GM13976 (cell line): ENCODE measurements around the gene ATP8A1.

ENCODE experiments used
- DNase-seq: peaks from one replicate; pipeline ENCODE4 v3.0.0; 2012; ENCODE audit warnings: low spot score
- in situ Hi-C: fragments of 300-500 bp; cut with MboI; formaldehyde crosslinking; loops from one replicate; pipeline ENCODE4 v1.12.0; 2022; ENCODE audit warnings: low sequenced_read_pairs, mixed read lengths, inconsistent platforms; ENCODE audit not compliant: unreplicated experiment
- TF ChIP-seq, protein P1 (sequence below): IDR thresholded peaks from 2 replicates; pipeline ENCODE4 v1.5.1; 2012; ENCODE audit warnings: borderline replicate concordance, mild to moderate bottlenecking; ENCODE audit not compliant: insufficient read depth; ENCODE audit errors: extremely low read depth, missing control alignments, control extremely low read depth

Gene ATP8A1

DNA sequence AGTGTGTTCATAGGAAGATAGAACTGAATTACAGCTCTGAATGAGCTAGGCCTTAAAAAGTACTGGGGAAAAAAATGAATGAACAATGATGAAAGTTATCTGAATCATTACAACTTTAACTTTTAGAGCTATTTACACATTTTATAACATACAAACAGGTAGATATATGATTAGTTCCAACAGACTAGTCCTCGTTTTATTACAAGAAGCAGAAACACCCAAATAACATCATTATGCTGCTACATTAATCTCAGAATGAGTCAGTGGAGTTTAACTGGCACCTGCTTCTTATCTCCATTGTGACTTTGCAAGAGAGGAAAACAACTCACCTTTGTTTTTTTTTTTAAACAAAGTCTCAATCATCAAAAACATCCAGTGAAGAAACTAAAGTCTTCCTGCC, 15.2 kb downstream of the ATP8A1 start:
- TF ChIP-seq, protein P1, sequence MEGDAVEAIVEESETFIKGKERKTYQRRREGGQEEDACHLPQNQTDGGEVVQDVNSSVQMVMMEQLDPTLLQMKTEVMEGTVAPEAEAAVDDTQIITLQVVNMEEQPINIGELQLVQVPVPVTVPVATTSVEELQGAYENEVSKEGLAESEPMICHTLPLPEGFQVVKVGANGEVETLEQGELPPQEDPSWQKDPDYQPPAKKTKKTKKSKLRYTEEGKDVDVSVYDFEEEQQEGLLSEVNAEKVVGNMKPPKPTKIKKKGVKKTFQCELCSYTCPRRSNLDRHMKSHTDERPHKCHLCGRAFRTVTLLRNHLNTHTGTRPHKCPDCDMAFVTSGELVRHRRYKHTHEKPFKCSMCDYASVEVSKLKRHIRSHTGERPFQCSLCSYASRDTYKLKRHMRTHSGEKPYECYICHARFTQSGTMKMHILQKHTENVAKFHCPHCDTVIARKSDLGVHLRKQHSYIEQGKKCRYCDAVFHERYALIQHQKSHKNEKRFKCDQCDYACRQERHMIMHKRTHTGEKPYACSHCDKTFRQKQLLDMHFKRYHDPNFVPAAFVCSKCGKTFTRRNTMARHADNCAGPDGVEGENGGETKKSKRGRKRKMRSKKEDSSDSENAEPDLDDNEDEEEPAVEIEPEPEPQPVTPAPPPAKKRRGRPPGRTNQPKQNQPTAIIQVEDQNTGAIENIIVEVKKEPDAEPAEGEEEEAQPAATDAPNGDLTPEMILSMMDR = no peak
- DNase-seq = no peak
- in situ Hi-C loops = no loop called here

DNA sequence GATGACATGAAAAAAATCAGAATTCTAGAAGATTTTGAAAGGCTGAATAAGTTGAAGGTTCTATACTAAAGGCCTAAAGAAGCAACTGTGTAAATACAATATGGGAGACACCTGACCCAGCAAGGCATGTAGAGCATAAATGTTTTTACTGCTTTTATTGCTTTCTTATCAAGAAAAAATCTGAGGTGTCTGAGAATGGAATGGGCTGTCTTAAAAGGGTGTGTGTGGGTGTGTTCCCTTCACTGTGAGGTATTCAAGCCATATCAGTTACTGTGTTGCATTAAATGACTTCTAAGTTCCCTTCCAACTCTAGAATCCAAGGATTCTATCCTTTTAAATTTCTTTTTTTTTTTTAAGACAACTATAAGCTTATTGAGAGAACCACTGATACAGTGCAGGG, 15.7 kb downstream of the ATP8A1 start:
- no peak for DNase-seq
- in situ Hi-C loops = no loop called here
- TF ChIP-seq, protein P1 = no peak

GRCh38 chr4:42640613-42641012, 16.3 kb downstream of the ATP8A1 start:
- no peak for DNase-seq
- in situ Hi-C loops = no loop called here
- TF ChIP-seq, protein P1 = no peak

GRCh38 chr4:42638993-42639392, 17.9 kb downstream of the ATP8A1 start:
- TF ChIP-seq, protein P1 = no peak
- in situ Hi-C loops = no loop called here
- peak; percentile 52 for DNase-seq

- in situ Hi-C loops = no loop called here
- DNase-seq = no peak
- TF ChIP-seq, protein P1 = no peak
Measured at GRCh38 chr4:42638321-42638720, 18.6 kb downstream of the ATP8A1 start.

GRCh38 chr4:42637867-42638266, 19.0 kb downstream of the ATP8A1 start:
- in situ Hi-C loops = no loop called here
- TF ChIP-seq, protein P1 = no peak
- DNase-seq = no peak

DNA sequence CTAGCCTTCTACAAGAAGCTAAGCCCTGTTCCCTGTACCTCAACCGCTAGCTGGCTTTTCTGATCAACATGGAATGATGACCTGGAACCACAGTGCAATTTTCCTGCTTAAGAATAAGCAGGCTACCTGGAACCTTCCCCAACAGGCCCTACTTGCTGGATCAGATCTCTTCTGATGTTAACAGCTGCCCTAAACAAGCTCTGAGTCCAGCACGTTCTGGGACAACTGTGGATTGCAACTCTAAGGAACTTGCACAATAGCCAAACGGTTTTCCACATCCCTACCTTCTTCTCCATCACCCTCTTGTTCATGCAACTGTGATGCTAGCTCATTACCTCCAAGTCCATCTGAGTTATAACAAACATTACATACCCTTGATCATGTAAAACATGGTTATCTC, 19.8 kb downstream of the ATP8A1 start:
- TF ChIP-seq, protein P1 = no peak
- in situ Hi-C loops = no loop called here
- DNase-seq = no peak
